GM19463 (cell line): ENCODE measurements around the gene ABHD16B.
"Not testable (repeated sequence)": the region's sequence is repeated elsewhere in the genome, so short reads cannot be mapped to it uniquely, and the experiment has no call there.

Experiments used
- ATAC-seq: cut with Tn5 transposase; IDR thresholded peaks from one replicate; pipeline ENCODE4 v1.9.1; 2021; ENCODE audit warnings: mild to moderate bottlenecking, moderate library complexity; ENCODE audit not compliant: unreplicated experiment

The ABHD16B gene

GRCh38 chr20:63833776-63834490 is 27.4 kb upstream of the ABHD16B start:
- no peak for ATAC-seq

GRCh38 chr20:63834491-63834880 is 26.8 kb upstream of the ABHD16B start:
- no peak for ATAC-seq

- ATAC-seq, result no peak
These were observed 26.1 kb upstream of the ABHD16B start for GRCh38 chr20:63835021-63835858.

GRCh38 chr20:63836458-63837344 is 24.6 kb upstream of the ABHD16B start:
- no peak for ATAC-seq

GRCh38 chr20:63837479-63837878 is 23.8 kb upstream of the ABHD16B start:
- ATAC-seq, result no peak

- ATAC-seq, result no peak
These were observed 21.7 kb upstream of the ABHD16B start for GRCh38 chr20:63839620-63840019.

GRCh38 chr20:63840405-63840828 is 20.9 kb upstream of the ABHD16B start:
- no peak for ATAC-seq

- ATAC-seq, result no peak
These were observed 19.0 kb upstream of the ABHD16B start for GRCh38 chr20:63842258-63842657.

- no peak for ATAC-seq
These were observed 18.1 kb upstream of the ABHD16B start for GRCh38 chr20:63843222-63843621.

- no peak for ATAC-seq
These were observed 17.5 kb upstream of the ABHD16B start for GRCh38 chr20:63843778-63844177.

- ATAC-seq, result no peak
These were observed 16.7 kb upstream of the ABHD16B start for GRCh38 chr20:63844511-63844991.

GRCh38 chr20:63846128-63846771 is 15.0 kb upstream of the ABHD16B start:
- ATAC-seq, result no peak

GRCh38 chr20:63846888-63847236 is 14.4 kb upstream of the ABHD16B start:
- ATAC-seq, result no peak

GRCh38 chr20:63847237-63848002 is 13.9 kb upstream of the ABHD16B start:
- no peak for ATAC-seq

GRCh38 chr20:63848003-63848911 is 13.0 kb upstream of the ABHD16B start:
- no peak for ATAC-seq

- ATAC-seq, result peak; percentile 79
These were observed 10.4 kb upstream of the ABHD16B start for GRCh38 chr20:63850689-63851547.

GRCh38 chr20:63851548-63851943 is 9.8 kb upstream of the ABHD16B start:
- not testable (repeated sequence) for ATAC-seq

- ATAC-seq, result not testable (repeated sequence)
These were observed 7.6 kb upstream of the ABHD16B start for GRCh38 chr20:63853733-63854068.
